Trophoblast cell (in vitro differentiated cells and primary cell): ENCODE measurements around the gene NLK.
"Not testable (repeated sequence)": the region's sequence is repeated elsewhere in the genome, so short reads cannot be mapped to it uniquely, and the experiment has no call there.

Experiments
- DNase-seq, 2 donors: peaks; one replicate each; pipeline ENCODE4 v3.0.0-alpha.2; 2016
- H2AFZ ChIP-seq: 2 replicates; pipeline ENCODE4 v1.6.1; 2013; ENCODE audit warnings: low read length, moderate library complexity, mild to moderate bottlenecking; ENCODE audit not compliant: insufficient read depth, poor library complexity
- H2AK5ac ChIP-seq: 2 replicates; pipeline ENCODE4 v1.6.1; 2013; ENCODE audit warnings: mild to moderate bottlenecking, low read length
- H2BK120ac ChIP-seq: 2 replicates; pipeline ENCODE4 v1.6.1; 2013; ENCODE audit warnings: low read length, mild to moderate bottlenecking, moderate library complexity; ENCODE audit not compliant: insufficient read depth, poor library complexity
- H2BK12ac ChIP-seq: 2 replicates; pipeline ENCODE4 v1.6.1; 2013; ENCODE audit warnings: mild to moderate bottlenecking, low read length, moderate library complexity
- H2BK5ac ChIP-seq: 2 replicates; pipeline ENCODE4 v1.6.1; 2013; ENCODE audit warnings: low read length, low read depth, moderate library complexity, mild to moderate bottlenecking; ENCODE audit not compliant: poor library complexity
- H3K14ac ChIP-seq: 2 replicates; pipeline ENCODE4 v1.6.1; 2013; ENCODE audit warnings: mild to moderate bottlenecking, low read length
- H3K18ac ChIP-seq: 2 replicates; pipeline ENCODE4 v1.6.1; 2013; ENCODE audit warnings: mild to moderate bottlenecking, low read length
- H3K23ac ChIP-seq: 2 replicates; pipeline ENCODE4 v1.6.1; 2013; ENCODE audit warnings: low read length
- H3K27ac ChIP-seq: 2 replicates; pipeline ENCODE4 v1.5.1; 2013; ENCODE audit warnings: low read depth, mild to moderate bottlenecking, inconsistent platforms, low read length, moderate library complexity
- H3K27me3 ChIP-seq: 2 replicates; pipeline ENCODE4 v1.6.1; 2013; ENCODE audit warnings: inconsistent platforms, mild to moderate bottlenecking, low read length, moderate library complexity; ENCODE audit not compliant: insufficient read depth
- H3K36me3 ChIP-seq, 2 experiments: 1 replicate in 1 of 2; 2 replicates in 1 of 2; pipeline ENCODE4 v1.6.1; 2013; ENCODE audit warnings: low read length in 2 of 2, mild to moderate bottlenecking in 2 of 2, moderate library complexity in 1 of 2; ENCODE audit not compliant: insufficient read depth in 2 of 2, control insufficient read depth in 1 of 2
- H3K4ac ChIP-seq: 2 replicates; pipeline ENCODE4 v1.6.1; 2013; ENCODE audit warnings: low read depth, mild to moderate bottlenecking, low read length, moderate library complexity
- H3K4me1 ChIP-seq, 2 experiments: 1 replicate in 1 of 2; 2 replicates in 1 of 2; pipeline ENCODE4 v1.6.1; 2013; ENCODE audit warnings: low read length in 2 of 2, mild to moderate bottlenecking in 2 of 2, moderate library complexity in 1 of 2; ENCODE audit not compliant: insufficient read depth in 2 of 2, control insufficient read depth in 1 of 2
- H3K4me2 ChIP-seq: 2 replicates; pipeline ENCODE4 v1.6.1; 2013; ENCODE audit warnings: inconsistent platforms, mild to moderate bottlenecking, low read length, moderate library complexity
- H3K4me3 ChIP-seq: 2 replicates; pipeline ENCODE4 v1.5.1; 2013; ENCODE audit warnings: mild to moderate bottlenecking, low read depth, low read length, inconsistent platforms
- H3K79me1 ChIP-seq: one replicate; pipeline ENCODE4 v1.6.1; 2013; ENCODE audit warnings: low read length
- H3K79me2 ChIP-seq: 2 replicates; pipeline ENCODE4 v1.6.1; 2013; ENCODE audit warnings: low read length, mild to moderate bottlenecking; ENCODE audit not compliant: control insufficient read depth, insufficient read depth, poor library complexity
- H3K9ac ChIP-seq: 2 replicates; pipeline ENCODE4 v1.6.1; 2013; ENCODE audit warnings: mild to moderate bottlenecking, low read length
- H3K9me3 ChIP-seq: 2 replicates; pipeline ENCODE4 v1.6.1; 2013; ENCODE audit warnings: low read depth, mild to moderate bottlenecking, control low read depth, inconsistent platforms, low read length; ENCODE audit not compliant: insufficient read depth
- H4K12ac ChIP-seq: 2 replicates; pipeline ENCODE4 v1.6.1; 2013; ENCODE audit warnings: low read depth, mild to moderate bottlenecking, low read length, moderate library complexity
- H4K8ac ChIP-seq: 2 replicates; pipeline ENCODE4 v1.6.1; 2013; ENCODE audit warnings: low read depth, mild to moderate bottlenecking, low read length, moderate library complexity
- H4K91ac ChIP-seq: one replicate; pipeline ENCODE4 v1.6.1; 2013; ENCODE audit warnings: low read depth, mild to moderate bottlenecking, low read length, moderate library complexity
- WGBS: extraction: QIAGEN DNeasy Blood & Tissue Kit; methylation state at CpG from one replicate; pipeline ENCODE4 v1.1.7; 2013; ENCODE audit warnings: missing lambda C conversion rate; ENCODE audit not compliant: insufficient read length, insufficient coverage; ENCODE audit errors: extremely low coverage; 5-methylcytosine and 5-hydroxymethylcytosine counted together

Gene NLK

GRCh38 chr17:28228986-28229729 is 186.7 kb downstream of the NLK start:
- Histone ChIP-seq H2AFZ (no peak overlapping the region), H3K4ac (no peak overlapping the region), H2AK5ac (peak overlapping the region; percentile 44), H3K27ac (no peak overlapping the region), H4K8ac (no peak overlapping the region), H3K36me3 (no peaks in the 10 kb centered on the region), H4K12ac (no peak overlapping the region), H3K4me1 (peaks cover 32 to 34% of the 10 kb centered on the region in 2 experiments), H3K23ac (no peak overlapping the region), H3K4me3 (no peak overlapping the region), H3K4me2 (no peak overlapping the region), H3K9ac (no peak overlapping the region), H2BK120ac (peak overlapping the region; percentile 10), H4K91ac (peak overlapping the region; percentile 33), H3K79me1 (peaks cover 25% of the 10 kb centered on the region), H3K14ac (peak overlapping the region; percentile 33), H3K18ac (peak overlapping the region; percentile 25), H2BK5ac (no peak overlapping the region), H3K27me3 (no peaks in the 10 kb centered on the region), H2BK12ac (peak overlapping the region; percentile 72), H3K9me3 (no peaks in the 10 kb centered on the region), H3K79me2 (peaks cover 5% of the 10 kb centered on the region)
- WGBS = no CpG with 5 or more reads among the region's 4 CpGs
- no peak for DNase-seq

GRCh38 chr17:28230011-28230410 is 187.5 kb downstream of the NLK start:
- Histone ChIP-seq H3K27ac (no peak overlapping the region), H3K4me3 (no peak overlapping the region), H3K9me3 (no peaks in the 10 kb centered on the region), H3K36me3 (no peaks in the 10 kb centered on the region), H2AFZ (no peak overlapping the region), H3K14ac (peak overlapping the region; percentile 28), H2BK120ac (peak overlapping the region; percentile 29), H3K23ac (no peak overlapping the region), H2BK5ac (peak overlapping the region; percentile 4), H3K4me1 (peaks cover 39 to 40% of the 10 kb centered on the region in 2 experiments), H2BK12ac (peak overlapping the region; percentile 52), H3K18ac (peak overlapping the region; percentile 28), H3K79me2 (peaks cover 5% of the 10 kb centered on the region), H4K8ac (peak overlapping the region; percentile 22), H3K4me2 (peak overlapping the region; percentile 2), H3K27me3 (no peaks in the 10 kb centered on the region), H3K79me1 (peaks cover 31% of the 10 kb centered on the region), H3K4ac (no peak overlapping the region), H2AK5ac (peak overlapping the region; percentile 81), H4K91ac (peak overlapping the region; percentile 41), H3K9ac (no peak overlapping the region), H4K12ac (no peak overlapping the region)
- no CpG with 5 or more reads among the region's 7 CpGs for WGBS
- DNase-seq = peak; percentile 67 to 81

- not testable (repeated sequence) for H3K4ac ChIP-seq, H4K12ac ChIP-seq, H3K27ac ChIP-seq, H2BK12ac ChIP-seq, H3K27me3 ChIP-seq, H3K36me3 ChIP-seq, H2BK120ac ChIP-seq, H2AK5ac ChIP-seq, H3K4me3 ChIP-seq, H4K91ac ChIP-seq, H3K9me3 ChIP-seq, H3K9ac ChIP-seq, H2BK5ac ChIP-seq, H3K14ac ChIP-seq, H3K4me2 ChIP-seq, H3K18ac ChIP-seq, H2AFZ ChIP-seq, H3K79me2 ChIP-seq, H4K8ac ChIP-seq, H3K23ac ChIP-seq
- Histone ChIP-seq H3K79me1 (peaks cover 35% of the 10 kb centered on the region), H3K4me1 (peaks cover 44% of the 10 kb centered on the region in 2 experiments)
- DNase-seq = peak in 1 of 2 donors; percentile 25
- WGBS = no CpG with 5 or more reads among the region's 6 CpGs
Observed at GRCh38 chr17:28230607-28231006, 188.1 kb downstream of the NLK start.

- not testable (repeated sequence) for H3K4me2 ChIP-seq, H3K9ac ChIP-seq, H2AFZ ChIP-seq, H4K8ac ChIP-seq, H3K79me2 ChIP-seq, H3K14ac ChIP-seq, H3K4ac ChIP-seq, H4K12ac ChIP-seq, H3K9me3 ChIP-seq, H3K27me3 ChIP-seq, H2BK120ac ChIP-seq, H2BK12ac ChIP-seq, H3K18ac ChIP-seq, H3K27ac ChIP-seq, H2AK5ac ChIP-seq, H3K23ac ChIP-seq, H3K4me3 ChIP-seq, DNase-seq, H3K36me3 ChIP-seq, H2BK5ac ChIP-seq
- Histone ChIP-seq H3K79me1 (peaks cover 35% of the 10 kb centered on the region), H3K4me1 (peaks cover 41 to 45% of the 10 kb centered on the region in 2 experiments), H4K91ac (peak overlapping the region; percentile 6)
- WGBS = no CpG with 5 or more reads among the region's 5 CpGs
Observed at GRCh38 chr17:28231624-28232023, 189.1 kb downstream of the NLK start.
